ENCODE results near the gene PRMT1. TPM values are rescaled to one million over a fixed set of nuclear protein-coding genes. Genes with fewer than 3 reads are reported as not detected.

Gene PRMT1
- total RNA-seq, 4 donors from 2014 or later: 45.6 to 116 (median 70.3) TPM

DNA sequence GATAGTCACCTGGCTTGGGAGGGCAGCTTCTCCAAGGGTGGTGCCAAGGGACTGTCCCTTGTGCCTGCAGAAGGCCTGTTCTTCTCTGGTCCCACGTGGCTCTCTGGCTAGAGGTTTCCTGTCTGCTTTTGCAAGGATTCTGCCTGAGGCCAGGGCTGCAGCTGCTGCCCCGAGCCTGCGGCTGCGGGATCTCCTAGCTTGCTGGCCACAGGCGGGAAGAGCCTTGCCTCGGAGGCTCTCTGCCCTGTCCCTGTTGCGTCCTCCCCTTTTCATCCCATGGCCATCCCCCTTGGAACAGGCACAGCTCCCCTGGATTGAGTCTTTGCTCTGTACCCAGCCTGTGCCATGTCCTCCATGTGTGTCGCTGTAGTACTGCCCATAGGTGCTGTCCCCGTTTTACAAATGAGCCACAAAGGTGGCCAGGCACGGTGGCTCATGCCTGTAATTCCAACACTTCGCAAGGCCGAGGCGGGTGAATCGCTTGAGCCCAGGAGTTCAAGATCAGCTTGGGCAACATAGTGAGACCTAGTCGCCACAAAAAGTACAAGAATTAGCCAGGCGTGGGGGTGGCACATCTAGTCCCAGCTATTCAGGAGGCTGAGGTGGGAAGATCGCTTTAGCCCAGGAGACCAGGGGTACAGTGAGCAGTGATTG, 20.5 kb upstream of the PRMT1 start:
- TF ChIP-seq POLR2AphosphoS5 (IDR thresholded peaks at IDR 0.05) (no peak), EP300 (IDR thresholded peaks at IDR 0.05; ENCODE audit: low read depth) (no peak), POLR2A (IDR thresholded peaks at IDR 0.05) (no peak)
- 83 to 90% methylated on average over 1 to 17 of the region's 17 CpGs for WGBS, 2 donors (ENCODE audit: low coverage in 1 of 2)
- Histone ChIP-seq H3K27ac (no peak overlapping the region), H3K36me3 (peaks cover 0 to 51% (median 26%) of the 10 kb centered on the region in 4 donors), H3K9me3 (no peaks in the 10 kb centered on the region), H3K4me3 (no peak overlapping the region), H3K27me3 (no peaks in the 10 kb centered on the region), H3K4me1 (no peaks in the 10 kb centered on the region)
- intact Hi-C loops (cut with DNase I; ENCODE audit: low total_unique reads): no loop called here
- in situ Hi-C loops (cut with MboI; ENCODE audit: low pct_ligation_motif_present in 1 of 4, low pct_unique_long_range_greater_than_20kb in 1 of 4, low sequenced_read_pairs in 3 of 4): no loop called here
- no peak for DNase-seq

DNA sequence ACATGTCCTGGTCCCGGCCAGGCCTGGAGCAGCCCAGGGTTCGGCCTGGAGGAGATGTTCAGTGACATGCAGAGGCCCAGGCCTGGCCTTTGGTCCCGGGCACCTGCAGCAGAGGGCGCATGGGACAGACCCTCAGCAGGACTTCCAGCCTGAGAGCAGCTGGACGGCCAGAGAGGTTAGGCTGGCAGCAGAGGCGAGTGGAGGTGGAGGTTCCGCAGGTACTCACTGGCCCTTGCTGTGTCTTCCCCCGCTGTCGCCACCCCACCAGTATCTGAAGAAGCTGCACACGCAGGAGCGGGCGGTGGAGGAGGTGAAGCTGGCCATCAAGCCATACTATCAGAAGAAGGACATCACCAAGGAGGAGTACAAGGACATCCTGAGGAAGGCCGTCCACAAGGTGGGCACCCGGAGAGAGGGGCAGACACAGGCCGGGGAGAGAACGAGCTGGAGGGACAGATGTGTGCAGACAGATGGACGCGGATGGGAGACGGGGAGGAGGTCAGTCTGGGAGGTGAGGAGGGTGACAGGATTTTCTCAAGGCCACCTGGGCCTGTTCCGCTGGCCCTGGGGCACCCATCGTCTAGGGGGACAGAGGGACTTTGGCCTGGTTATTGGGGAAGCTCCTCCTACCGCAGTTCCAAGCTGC, 19.5 kb upstream of the PRMT1 start:
- no peak for DNase-seq
- intact Hi-C loops (cut with DNase I; ENCODE audit: low total_unique reads): no loop called here
- WGBS, 2 donors (ENCODE audit: low coverage in 1 of 2): 87% methylated on average over 22 of the region's 22 CpGs; no CpG with 5 or more reads in 1 of the 2 donors
- Histone ChIP-seq H3K27me3 (no peaks in the 10 kb centered on the region), H3K4me3 (no peak overlapping the region), H3K4me1 (no peaks in the 10 kb centered on the region), H3K36me3 (peaks cover 0 to 53% (median 26%) of the 10 kb centered on the region in 4 donors), H3K9me3 (no peaks in the 10 kb centered on the region), H3K27ac (no peak overlapping the region)
- TF ChIP-seq POLR2AphosphoS5 (IDR thresholded peaks at IDR 0.05) (no peak), POLR2A (IDR thresholded peaks at IDR 0.05) (no peak), EP300 (IDR thresholded peaks at IDR 0.05; ENCODE audit: low read depth) (no peak)
- TF ChIP-seq, protein P1, sequence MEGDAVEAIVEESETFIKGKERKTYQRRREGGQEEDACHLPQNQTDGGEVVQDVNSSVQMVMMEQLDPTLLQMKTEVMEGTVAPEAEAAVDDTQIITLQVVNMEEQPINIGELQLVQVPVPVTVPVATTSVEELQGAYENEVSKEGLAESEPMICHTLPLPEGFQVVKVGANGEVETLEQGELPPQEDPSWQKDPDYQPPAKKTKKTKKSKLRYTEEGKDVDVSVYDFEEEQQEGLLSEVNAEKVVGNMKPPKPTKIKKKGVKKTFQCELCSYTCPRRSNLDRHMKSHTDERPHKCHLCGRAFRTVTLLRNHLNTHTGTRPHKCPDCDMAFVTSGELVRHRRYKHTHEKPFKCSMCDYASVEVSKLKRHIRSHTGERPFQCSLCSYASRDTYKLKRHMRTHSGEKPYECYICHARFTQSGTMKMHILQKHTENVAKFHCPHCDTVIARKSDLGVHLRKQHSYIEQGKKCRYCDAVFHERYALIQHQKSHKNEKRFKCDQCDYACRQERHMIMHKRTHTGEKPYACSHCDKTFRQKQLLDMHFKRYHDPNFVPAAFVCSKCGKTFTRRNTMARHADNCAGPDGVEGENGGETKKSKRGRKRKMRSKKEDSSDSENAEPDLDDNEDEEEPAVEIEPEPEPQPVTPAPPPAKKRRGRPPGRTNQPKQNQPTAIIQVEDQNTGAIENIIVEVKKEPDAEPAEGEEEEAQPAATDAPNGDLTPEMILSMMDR (IDR thresholded peaks at IDR 0.05): no peak
- in situ Hi-C loops (cut with MboI; ENCODE audit: low pct_ligation_motif_present in 1 of 4, low pct_unique_long_range_greater_than_20kb in 1 of 4, low sequenced_read_pairs in 3 of 4): no loop called here

DNA sequence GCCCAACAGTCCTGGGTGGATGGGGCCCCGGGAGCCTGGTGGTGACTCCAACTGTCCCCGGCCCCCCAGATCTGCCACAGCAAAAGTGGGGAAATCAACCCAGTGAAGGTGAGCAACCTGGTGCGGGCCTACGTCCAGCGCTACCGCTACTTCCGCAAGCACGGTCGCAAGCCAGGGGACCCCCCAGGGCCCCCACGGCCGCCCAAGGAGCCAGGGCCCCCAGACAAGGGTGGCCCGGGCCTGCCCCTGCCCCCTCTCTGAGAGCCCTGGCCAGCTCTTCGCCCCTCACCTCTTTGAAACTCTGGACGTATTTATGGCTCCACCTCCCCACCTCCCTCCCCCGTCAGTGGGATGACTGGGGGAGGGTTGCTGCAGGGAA, 18.9 kb upstream of the PRMT1 start:
- no peak overlapping the region for H3K4me3 ChIP-seq
- intact Hi-C loops (cut with DNase I; ENCODE audit: low total_unique reads) (no loop called here), in situ Hi-C loops (cut with MboI; ENCODE audit: low pct_ligation_motif_present in 1 of 4, low pct_unique_long_range_greater_than_20kb in 1 of 4, low sequenced_read_pairs in 3 of 4) (no loop called here)
- DNase-seq: no peak
- 78% methylated on average over 8 of the region's 15 CpGs; no CpG with 5 or more reads in 1 of the 2 donors for WGBS, 2 donors (ENCODE audit: low coverage in 1 of 2)
- H3K9me3 ChIP-seq: no peaks in the 10 kb centered on the region
- TF ChIP-seq, protein P1 (IDR thresholded peaks at IDR 0.05): no peak
- TF ChIP-seq EP300 (IDR thresholded peaks at IDR 0.05; ENCODE audit: low read depth) (no peak), POLR2AphosphoS5 (IDR thresholded peaks at IDR 0.05) (no peak), POLR2A (IDR thresholded peaks at IDR 0.05) (no peak)
- H3K27ac ChIP-seq: no peak overlapping the region
- H3K27me3 ChIP-seq: no peaks in the 10 kb centered on the region
- H3K36me3 ChIP-seq: peaks cover 0 to 49% (median 24%) of the 10 kb centered on the region in 4 donors
- H3K4me1 ChIP-seq: no peaks in the 10 kb centered on the region

DNA sequence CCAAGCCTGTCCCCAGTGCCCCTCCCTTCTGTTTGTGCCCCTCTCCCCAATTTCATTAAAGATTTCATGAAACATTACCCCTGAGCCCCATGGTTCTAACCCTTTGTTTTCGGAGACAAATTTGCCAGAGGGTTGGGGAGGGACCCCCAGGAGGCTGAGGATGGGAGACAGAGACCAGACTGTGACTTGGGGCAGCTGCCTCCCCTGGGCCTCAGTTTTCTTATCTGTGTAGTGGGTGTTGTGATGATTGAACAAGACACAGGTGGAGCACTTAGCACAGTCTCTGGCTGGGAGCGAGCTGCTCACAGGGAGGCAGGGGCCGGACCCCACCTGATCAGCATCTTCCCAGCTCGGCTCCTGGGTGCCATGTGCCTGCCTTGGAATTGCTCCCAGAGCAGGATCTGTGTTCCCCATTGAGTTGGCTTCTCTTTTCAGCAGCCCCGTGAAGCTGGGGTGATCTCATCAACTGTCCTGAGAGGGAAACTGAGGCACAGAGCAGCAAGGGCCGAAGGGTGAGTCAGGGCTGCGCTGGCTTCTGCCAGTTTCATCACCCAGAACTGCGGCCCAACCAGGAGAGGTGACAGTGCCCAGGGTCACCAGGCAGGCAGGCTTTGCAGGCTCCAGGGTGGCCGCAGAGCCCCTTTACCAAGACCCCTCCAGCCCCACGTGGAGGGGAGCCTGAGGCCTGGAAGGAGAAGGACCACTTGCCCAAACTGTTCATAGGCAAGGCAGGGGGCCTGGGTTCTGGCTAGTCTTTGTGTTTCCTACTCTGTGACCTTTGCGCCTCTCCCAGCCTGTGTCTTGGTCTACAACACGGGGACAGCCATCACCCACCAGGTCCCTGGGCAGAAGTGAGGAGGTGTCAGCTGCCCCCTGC, 18.3 kb upstream of the PRMT1 start:
- Histone ChIP-seq H3K27ac (no peak overlapping the region), H3K27me3 (no peaks in the 10 kb centered on the region), H3K4me3 (no peak overlapping the region), H3K36me3 (peaks cover 0 to 48% (median 22%) of the 10 kb centered on the region in 4 donors), H3K9me3 (no peaks in the 10 kb centered on the region), H3K4me1 (peaks cover 0 to 6% (median 4%) of the 10 kb centered on the region in 4 donors)
- 95% methylated on average over 9 of the region's 12 CpGs; no CpG with 5 or more reads in 1 of the 2 donors for WGBS, 2 donors (ENCODE audit: low coverage in 1 of 2)
- TF ChIP-seq EP300 (IDR thresholded peaks at IDR 0.05; ENCODE audit: low read depth): no peak
- TF ChIP-seq POLR2AphosphoS5 (IDR thresholded peaks at IDR 0.05): no peak
- in situ Hi-C loops (cut with MboI; ENCODE audit: low pct_ligation_motif_present in 1 of 4, low pct_unique_long_range_greater_than_20kb in 1 of 4, low sequenced_read_pairs in 3 of 4): no loop called here
- no peak for DNase-seq
- intact Hi-C loops (cut with DNase I; ENCODE audit: low total_unique reads): no loop called here

All from transverse colon (tissue), 4 donors.